ENCODE measurements around the gene EFCC1.
A peak's percentile ranks its signal among the peaks of the same experiment; 100 is the strongest.

Gene EFCC1

GRCh38 chr3:129001101-129001805 is at the start of gene EFCC1:
EFCC1 (plus strand) TSS chr3:129001304; CDS start chr3:129001629, 325 bp downstream.
- no peak for DNase-seq

DNA sequence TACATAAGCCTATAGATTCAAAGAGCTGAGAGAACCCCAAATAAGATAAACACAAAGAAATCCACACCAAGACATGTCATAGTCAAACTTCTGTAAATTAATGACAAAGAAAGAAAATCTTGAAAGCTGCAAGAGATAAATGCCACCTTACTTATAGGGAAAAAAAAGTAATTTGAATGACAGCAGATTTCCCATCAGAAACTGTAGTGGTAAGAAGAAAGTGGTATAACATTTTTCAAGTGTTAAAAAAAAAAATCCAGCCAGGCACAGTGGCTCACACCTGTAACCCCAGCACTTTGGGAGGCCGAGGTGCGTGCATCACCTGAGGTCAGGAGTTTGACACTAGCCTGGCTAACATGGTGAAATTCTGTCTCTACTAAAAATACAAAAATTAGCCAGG is 44.7 kb upstream of the EFCC1 start:
- DNase-seq = no peak

DNA sequence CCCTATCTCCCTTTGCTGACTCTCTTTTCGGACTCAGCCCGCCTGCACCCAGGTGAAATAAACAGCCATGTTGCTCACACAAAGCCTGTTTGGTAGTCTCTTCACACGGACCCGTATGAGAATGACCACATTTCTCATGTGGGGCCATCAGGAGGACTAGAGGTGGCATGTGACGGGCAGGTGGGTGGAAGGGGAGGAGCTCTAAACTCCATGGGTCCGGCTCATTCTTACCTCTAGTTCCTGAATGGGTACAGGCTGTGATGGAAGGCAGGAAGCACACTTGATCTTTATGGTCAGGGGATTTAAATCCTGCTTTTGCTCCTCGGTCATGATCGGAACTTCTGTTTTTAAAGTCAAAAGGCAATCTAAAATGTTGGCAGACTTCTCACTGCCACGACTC is 35.8 kb upstream of the EFCC1 start:
- no peak for DNase-seq

- DNase-seq = no peak
These were observed 35.3 kb upstream of the EFCC1 start for GRCh38 chr3:128965818-128966217.

- DNase-seq = no peak
These were observed 33.3 kb upstream of the EFCC1 start for GRCh38 chr3:128967748-128968355.

DNA sequence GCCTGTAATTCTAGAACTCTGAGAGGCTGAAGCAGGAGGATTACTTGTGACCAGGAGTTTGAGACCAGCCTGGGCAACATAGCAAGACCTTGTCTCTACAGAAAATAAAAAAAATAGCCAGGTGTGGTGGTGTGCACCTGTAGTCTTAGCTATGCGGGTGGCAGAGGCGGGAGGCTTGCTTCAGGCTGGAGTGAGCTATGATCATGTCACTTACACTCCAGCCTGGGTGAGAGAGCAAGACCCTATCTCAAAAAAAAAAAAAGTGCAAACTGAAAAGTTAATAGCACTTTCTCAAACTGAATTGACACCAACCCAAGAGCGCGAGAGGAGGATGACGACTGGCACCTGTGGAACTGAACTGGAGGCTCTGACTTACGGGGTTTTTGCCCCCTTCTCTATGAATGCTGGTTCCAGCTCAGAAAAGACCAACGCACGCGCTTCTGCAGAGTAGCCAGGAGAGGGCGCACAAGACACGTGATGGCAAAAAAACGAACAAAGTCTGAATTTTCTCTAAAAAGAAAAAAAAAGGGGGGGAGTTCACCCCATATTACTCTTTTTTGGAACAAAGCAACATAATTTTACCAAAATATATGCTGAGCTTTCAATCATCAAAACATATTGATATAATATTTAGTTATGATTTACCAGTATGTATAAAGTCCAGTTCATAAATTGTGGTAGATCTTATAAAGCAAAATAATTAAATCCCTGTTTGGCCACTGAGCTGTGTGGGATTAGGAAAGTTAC is 30.9 kb upstream of the EFCC1 start:
- peak; percentile 33 for DNase-seq

GRCh38 chr3:128970740-128971047 is 30.4 kb upstream of the EFCC1 start:
- no peak for DNase-seq

DNA sequence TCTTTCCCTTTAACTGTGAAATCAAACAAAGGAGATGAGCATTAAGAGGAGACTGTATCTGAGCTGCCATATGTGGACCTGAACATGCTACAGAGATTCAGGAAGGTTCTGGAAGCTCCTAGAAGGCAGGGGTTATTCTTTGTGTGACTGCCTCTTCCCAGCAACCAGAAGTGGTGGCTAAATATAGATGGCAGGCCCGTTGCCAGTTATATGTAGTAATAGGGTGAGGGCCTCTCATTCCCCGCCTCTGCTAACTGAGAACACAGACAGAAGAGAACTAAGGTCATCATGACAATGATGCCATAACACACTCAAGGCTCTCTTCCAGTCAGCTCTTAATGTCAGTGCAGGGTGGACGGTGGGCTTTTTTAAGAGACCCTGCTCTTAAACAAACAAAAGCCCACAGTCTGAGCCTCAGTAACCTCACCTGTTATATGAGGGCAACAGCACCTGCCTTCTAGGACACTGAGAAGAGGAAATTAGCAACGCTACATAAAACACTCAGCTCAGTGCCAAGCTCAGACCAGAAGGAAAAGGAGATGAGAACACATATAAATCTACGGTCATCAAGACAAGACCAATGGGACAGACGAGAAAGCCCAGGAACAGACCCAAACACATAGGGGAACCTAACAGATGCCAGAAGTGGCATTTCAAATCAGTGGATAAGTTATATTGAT is 29.5 kb upstream of the EFCC1 start:
- peak; percentile 28 for DNase-seq

DNA sequence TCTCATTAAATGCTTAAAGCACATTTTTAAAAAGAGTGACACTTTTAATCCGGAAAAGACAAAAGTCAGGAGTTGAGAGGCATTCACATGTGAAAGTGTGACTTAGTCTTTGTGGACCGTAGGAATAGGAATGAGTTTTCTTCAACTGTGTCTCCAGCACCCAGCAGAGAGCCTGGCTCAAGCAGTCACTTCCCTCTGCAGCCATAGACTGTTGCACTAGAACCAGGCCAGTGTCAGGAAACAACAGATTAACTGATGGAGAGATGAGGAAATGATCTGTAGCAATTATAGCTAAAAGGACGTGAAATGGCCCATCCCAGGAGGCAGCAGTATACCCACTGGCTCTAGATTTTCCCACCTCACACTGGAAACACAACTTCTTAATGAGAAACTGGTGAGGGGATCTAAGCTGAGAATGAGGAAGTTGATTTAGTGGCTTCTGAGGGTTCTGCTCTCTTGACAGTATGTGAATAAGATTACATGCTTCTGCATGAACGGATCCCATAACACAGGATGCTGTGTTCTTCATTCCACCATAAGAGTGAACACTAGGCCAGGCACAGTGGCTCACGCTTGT is 27.0 kb upstream of the EFCC1 start:
- DNase-seq = no peak

DNA sequence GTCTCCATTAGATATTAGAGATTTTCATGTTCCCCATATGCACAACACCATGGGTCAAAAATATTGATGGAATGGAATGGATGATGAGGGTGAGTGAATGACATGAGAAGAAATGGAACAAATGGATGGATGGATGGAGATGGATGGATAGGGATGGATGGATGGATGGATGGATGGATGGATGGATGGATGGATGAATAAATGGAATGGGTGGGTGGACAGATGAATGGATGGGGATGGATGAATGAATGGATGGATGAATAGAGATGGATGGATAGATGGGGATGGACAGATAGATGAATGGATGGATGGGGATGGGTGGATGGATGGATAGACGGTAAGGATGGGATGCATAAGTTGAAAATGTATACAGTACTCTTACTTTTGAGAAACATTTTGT is 25.8 kb upstream of the EFCC1 start:
- no peak for DNase-seq

GRCh38 chr3:128983293-128984069 is 17.6 kb upstream of the EFCC1 start:
- no peak for DNase-seq

- DNase-seq = no peak
These were observed 16.5 kb upstream of the EFCC1 start for GRCh38 chr3:128984596-128984995.

GRCh38 chr3:128987302-128988100 is 13.6 kb upstream of the EFCC1 start:
- DNase-seq = no peak

GRCh38 chr3:128988286-128988685 is 12.8 kb upstream of the EFCC1 start:
- DNase-seq = no peak

- no peak for DNase-seq
These were observed 9.7 kb upstream of the EFCC1 start for GRCh38 chr3:128991355-128991895.

GRCh38 chr3:128992926-128993460 is 8.1 kb upstream of the EFCC1 start:
- DNase-seq = no peak

DNA sequence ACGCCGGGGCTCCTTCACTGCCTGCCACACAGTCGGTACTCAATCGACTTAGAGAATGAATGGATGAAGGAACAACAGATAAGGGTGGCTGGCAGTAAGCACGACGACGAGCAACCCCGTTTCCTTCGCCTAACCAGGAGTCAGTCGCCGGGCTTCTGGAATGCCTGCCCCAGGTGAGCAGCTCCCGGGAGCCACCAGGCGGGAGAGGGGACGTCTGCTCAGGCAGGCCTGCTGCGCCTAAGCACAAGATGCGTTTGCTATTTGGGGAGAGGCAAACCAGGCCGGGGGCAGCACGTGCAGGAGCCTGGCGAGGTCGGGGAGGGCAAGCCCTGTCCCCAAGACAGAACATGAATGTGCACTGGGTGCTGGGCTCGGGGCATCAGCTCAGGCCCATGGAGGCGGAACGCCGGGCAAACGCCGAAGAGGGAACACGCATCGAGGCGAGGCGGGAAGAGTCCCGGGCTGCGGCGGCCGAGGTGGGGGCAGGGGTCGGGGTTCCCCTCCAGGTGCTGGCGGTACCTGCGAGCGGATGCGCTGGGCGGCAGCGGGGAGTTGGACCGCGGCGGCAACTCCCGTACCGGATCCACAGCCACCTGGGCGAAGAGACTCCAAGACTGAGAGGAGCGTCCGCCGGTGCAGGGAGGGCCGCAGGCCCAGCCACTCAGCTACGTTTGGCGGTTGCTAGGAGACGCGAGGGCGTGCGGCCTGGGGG is 7.5 kb upstream of the EFCC1 start, which contains the start of gene CFAP92:
TSS of gene CFAP92 (minus strand) at position 616 of the 712 bp plus-strand sequence. CDS start 772 bp downstream, outside the sequence.
- DNase-seq = peak; percentile 64

GRCh38 chr3:128994173-128994512 is 7.0 kb upstream of the EFCC1 start:
- DNase-seq = no peak

GRCh38 chr3:128994581-128995546 is 6.2 kb upstream of the EFCC1 start:
- no peak for DNase-seq

All from fibroblast of skin of right biceps (primary cell).